ENCODE measurements around the gene ATP5F1B. TPM values are rescaled to one million over a fixed set of nuclear protein-coding genes. Genes with fewer than 3 reads are reported as not detected.

Gene ATP5F1B
- total and polyA plus RNA-seq, 9 of the 15 experiments (the other 6 are each of a cell fraction or from before 2014, with no cell fraction given) = 908 to 3,125 (median 1,482) TPM

DNA sequence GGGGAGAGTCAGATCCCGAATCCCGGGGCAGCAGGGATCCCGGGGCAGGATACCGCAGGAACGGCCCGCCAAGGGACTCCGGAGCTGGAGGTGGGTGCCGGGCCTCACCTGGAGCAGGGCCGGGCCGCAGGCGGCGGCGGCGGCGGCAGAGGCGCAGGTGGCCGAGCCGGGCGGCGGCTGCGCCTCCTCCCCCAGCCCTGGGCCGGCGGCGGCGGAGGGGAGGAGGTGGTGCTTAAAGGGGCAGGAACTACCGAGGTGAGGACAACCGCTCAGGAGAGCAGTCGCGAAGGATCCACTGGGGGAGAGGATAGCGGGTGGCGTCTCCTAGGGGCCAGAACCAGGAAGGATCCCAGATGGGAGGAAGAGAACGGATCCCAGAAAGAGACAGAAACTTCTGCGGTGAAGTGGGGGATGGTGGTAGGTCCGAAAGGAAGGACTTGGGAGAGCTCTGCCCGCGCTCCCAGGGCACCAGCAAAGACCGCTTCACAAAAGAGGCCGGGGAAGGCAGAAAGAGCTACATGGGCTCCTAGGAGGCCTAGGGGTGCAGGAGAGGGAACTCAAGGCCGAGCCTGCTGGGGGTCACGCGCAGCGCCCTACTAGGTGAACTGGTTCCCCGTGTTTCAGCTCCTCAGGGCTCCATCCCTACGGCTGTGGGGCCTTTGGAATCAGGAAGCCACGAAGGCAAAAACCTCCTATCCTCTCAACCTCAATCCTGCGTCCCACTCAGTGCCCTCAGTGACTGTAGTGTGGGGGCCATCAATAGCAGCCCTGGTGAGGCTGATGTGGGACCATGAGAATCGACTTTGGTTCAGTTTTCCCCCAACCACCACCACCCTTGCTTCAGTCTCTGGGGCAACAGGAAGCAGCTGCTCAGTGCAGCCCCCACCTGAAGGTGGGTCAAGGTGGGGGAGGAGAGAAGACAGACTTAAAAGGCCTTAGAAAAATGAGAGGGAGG is 10.7 kb downstream of the ATP5F1B start (continued):
- TF ChIP-seq, protein P1, sequence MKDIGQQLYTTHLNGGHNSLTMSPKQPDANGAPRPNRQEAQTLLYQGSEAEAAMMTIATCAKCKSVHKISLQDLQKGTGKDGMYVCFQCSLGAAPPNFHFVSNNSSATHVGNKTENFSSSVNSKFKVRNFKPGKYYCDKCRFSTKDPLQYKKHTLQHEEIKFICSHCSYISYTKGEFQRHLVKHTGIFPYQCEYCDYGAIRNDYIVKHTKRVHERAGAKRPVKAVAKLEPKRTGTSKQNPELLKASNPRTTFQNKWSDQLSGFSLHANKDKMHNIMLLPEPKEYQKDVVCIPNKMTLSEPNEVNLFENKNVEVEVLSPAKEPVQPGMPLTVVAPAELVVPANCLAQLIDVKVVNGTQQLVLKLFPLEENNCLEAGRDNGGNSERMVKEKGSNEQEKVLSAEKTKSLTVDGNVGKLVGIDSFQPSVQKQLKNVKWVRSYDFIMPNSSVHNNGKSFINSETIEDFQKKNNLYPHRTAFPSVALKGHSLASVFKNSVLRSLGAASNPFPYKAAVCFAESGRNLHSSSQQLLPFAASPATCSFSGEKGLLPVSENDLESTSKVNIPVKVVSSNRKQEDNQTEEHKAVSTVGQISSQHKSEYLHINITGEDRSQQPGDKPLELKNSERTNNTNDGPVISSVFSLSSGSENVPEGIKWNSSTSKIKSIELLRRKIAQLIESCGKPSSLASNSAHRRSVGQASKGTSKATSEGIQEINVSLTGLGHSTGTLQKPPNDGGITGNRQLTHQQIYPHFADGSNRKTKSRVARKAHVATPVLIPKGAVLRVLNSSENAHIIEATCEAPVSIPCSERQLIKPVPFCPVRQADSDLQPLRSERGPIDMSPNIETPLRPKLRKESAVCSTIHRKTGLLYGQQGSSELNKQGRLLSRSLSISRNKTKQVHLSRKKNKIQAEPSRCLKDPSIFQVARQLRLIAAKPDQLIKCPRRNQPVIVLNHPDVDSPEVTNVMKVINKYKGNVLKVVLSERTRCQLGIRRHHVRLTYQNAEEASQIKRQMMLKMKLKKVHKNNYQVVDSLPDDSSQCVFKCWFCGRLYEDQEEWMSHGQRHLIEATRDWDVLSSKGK (CRISPR knock-in tag; IDR thresholded peaks at IDR 0.05) = no peak
- TF ChIP-seq, protein P2, sequence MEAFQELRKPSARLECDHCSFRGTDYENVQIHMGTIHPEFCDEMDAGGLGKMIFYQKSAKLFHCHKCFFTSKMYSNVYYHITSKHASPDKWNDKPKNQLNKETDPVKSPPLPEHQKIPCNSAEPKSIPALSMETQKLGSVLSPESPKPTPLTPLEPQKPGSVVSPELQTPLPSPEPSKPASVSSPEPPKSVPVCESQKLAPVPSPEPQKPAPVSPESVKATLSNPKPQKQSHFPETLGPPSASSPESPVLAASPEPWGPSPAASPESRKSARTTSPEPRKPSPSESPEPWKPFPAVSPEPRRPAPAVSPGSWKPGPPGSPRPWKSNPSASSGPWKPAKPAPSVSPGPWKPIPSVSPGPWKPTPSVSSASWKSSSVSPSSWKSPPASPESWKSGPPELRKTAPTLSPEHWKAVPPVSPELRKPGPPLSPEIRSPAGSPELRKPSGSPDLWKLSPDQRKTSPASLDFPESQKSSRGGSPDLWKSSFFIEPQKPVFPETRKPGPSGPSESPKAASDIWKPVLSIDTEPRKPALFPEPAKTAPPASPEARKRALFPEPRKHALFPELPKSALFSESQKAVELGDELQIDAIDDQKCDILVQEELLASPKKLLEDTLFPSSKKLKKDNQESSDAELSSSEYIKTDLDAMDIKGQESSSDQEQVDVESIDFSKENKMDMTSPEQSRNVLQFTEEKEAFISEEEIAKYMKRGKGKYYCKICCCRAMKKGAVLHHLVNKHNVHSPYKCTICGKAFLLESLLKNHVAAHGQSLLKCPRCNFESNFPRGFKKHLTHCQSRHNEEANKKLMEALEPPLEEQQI (IDR thresholded peaks at IDR 0.05) = no peak
- TF ChIP-seq PTRF (tag; IDR thresholded peaks at IDR 0.05) (no peak), ZNF644 (tag; IDR thresholded peaks at IDR 0.05; ENCODE audit: low read depth) (no peak), ZNF696 (CRISPR knock-in tag; conservative IDR thresholded peaks at IDR 0.05) (no peak), ZNF354B (CRISPR knock-in tag; IDR thresholded peaks at IDR 0.05) (no peak), HDAC8 (tag; IDR thresholded peaks at IDR 0.05) (no peak), BRD4 (IDR thresholded peaks at IDR 0.05) (no peak), SMARCA5 (IDR thresholded peaks at IDR 0.05) (no peak), ZNF707 (CRISPR knock-in tag; conservative IDR thresholded peaks at IDR 0.05) (no peak), SMARCE1 (IDR thresholded peaks at IDR 0.05) (no peak), SUPT5H (IDR thresholded peaks at IDR 0.05) (no peak; the same call in 1 of the 2 replicates), CHCHD3 (CRISPR knock-in tag; IDR thresholded peaks at IDR 0.05) (no peak), POLR2G (IDR thresholded peaks at IDR 0.05; ENCODE audit: low read depth, low read length) (peak; percentile 69), KAT2B (IDR thresholded peaks at IDR 0.05; ENCODE audit: low read depth, low read length) (no peak), NR1H2 (CRISPR knock-in tag; IDR thresholded peaks at IDR 0.05) (no peak), TSC22D4 (tag; IDR thresholded peaks at IDR 0.05) (no peak)
- TF ChIP-seq, protein P3, sequence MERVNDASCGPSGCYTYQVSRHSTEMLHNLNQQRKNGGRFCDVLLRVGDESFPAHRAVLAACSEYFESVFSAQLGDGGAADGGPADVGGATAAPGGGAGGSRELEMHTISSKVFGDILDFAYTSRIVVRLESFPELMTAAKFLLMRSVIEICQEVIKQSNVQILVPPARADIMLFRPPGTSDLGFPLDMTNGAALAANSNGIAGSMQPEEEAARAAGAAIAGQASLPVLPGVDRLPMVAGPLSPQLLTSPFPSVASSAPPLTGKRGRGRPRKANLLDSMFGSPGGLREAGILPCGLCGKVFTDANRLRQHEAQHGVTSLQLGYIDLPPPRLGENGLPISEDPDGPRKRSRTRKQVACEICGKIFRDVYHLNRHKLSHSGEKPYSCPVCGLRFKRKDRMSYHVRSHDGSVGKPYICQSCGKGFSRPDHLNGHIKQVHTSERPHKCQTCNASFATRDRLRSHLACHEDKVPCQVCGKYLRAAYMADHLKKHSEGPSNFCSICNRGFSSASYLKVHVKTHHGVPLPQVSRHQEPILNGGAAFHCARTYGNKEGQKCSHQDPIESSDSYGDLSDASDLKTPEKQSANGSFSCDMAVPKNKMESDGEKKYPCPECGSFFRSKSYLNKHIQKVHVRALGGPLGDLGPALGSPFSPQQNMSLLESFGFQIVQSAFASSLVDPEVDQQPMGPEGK (CRISPR knock-in tag; IDR thresholded peaks at IDR 0.05; ENCODE audit: borderline replicate concordance) = no peak
- TF ChIP-seq, protein P4, sequence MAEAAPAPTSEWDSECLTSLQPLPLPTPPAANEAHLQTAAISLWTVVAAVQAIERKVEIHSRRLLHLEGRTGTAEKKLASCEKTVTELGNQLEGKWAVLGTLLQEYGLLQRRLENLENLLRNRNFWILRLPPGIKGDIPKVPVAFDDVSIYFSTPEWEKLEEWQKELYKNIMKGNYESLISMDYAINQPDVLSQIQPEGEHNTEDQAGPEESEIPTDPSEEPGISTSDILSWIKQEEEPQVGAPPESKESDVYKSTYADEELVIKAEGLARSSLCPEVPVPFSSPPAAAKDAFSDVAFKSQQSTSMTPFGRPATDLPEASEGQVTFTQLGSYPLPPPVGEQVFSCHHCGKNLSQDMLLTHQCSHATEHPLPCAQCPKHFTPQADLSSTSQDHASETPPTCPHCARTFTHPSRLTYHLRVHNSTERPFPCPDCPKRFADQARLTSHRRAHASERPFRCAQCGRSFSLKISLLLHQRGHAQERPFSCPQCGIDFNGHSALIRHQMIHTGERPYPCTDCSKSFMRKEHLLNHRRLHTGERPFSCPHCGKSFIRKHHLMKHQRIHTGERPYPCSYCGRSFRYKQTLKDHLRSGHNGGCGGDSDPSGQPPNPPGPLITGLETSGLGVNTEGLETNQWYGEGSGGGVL (CRISPR knock-in tag; IDR thresholded peaks at IDR 0.05) = no peak
